LNCaP clone FGC (cell line): ENCODE data around the gene MIOS.

ENCODE experiments used
- DNase-seq: peaks from one replicate; pipeline ENCODE4 v3.0.0-alpha.2; 2011; ENCODE audit warnings: low read depth
- H3K4me3 ChIP-seq: 2 replicates; pipeline ENCODE4 v1.5.1; 2011; ENCODE audit warnings: mild to moderate bottlenecking, low read depth, low read length, control low read depth
- TF ChIP-seq, protein P1 (sequence below): IDR thresholded peaks from 2 replicates; pipeline ENCODE4 v1.5.1; 2012; ENCODE audit warnings: mild to moderate bottlenecking; ENCODE audit not compliant: control insufficient read depth, insufficient read depth; ENCODE audit errors: extremely low read depth

The MIOS gene

DNA sequence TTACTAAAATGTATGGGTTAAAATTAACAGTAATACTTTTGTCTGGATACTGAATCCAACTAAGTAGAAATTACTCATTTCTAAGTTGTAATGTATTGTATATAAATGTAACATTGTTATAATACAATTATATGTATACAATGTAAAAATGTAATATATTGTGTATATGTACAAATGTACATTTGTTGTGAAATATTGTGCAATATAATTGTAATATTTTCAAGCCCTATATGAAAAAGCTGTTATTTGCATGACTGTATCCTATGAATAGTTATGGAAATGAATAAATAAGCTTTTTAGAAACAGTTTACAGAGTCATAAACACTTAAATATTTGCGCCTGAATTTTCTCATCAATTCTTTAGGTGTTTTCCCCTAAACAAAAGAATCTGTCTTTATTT lies 53.6 kb downstream of the MIOS start:
- no peak overlapping the region for H3K4me3 ChIP-seq
- DNase-seq: no peak
- TF ChIP-seq, protein P1, sequence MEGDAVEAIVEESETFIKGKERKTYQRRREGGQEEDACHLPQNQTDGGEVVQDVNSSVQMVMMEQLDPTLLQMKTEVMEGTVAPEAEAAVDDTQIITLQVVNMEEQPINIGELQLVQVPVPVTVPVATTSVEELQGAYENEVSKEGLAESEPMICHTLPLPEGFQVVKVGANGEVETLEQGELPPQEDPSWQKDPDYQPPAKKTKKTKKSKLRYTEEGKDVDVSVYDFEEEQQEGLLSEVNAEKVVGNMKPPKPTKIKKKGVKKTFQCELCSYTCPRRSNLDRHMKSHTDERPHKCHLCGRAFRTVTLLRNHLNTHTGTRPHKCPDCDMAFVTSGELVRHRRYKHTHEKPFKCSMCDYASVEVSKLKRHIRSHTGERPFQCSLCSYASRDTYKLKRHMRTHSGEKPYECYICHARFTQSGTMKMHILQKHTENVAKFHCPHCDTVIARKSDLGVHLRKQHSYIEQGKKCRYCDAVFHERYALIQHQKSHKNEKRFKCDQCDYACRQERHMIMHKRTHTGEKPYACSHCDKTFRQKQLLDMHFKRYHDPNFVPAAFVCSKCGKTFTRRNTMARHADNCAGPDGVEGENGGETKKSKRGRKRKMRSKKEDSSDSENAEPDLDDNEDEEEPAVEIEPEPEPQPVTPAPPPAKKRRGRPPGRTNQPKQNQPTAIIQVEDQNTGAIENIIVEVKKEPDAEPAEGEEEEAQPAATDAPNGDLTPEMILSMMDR: no peak

DNA sequence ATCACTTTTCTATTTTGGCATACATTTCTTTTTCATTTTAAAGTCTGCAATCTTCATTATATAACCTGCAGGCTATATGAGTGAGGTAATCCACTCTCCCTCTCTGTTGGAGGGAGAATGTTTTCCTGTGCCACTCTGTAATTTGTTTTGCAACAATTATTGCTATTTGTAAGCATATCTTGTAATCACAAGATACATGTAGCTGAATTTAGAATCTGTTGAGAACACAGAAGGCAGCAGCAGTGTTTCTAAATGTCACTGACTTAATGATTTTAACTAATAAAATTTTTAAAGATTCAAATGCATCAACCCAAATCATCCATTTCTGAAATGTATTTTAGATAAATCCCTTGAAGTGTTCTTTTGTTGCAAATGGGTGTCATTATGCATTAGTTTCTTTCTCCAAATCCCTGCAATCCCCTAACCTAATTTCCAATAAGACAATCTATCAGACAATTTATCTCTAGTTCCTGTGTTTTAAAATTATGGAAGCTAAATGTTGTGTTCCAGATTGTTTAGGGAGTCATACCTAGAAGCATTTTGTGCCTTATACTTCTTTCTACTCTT lies 54.0 kb downstream of the MIOS start:
- DNase-seq: no peak
- TF ChIP-seq, protein P1: no peak
- H3K4me3 ChIP-seq: no peak overlapping the region

DNA sequence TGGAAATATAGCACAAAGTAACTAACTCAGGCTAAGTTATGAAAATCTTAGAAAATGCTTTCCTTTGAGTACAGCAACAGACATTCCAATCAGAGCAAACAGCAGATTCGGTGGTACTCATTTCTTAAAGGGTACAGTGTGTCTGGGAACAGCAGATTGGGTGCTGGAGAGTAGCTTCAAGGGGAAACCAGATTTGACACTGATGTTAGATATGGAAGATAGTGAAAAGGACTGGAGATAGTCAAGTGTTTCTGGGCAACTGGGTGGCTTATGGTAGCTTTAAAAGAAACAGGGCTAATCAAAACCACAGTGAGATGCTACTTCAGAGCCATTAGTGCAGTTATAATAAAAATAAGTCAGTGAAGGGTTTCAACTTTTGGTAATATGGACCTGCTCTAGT lies 61.8 kb downstream of the MIOS start:
- TF ChIP-seq, protein P1: no peak
- H3K4me3 ChIP-seq: no peak overlapping the region
- no peak for DNase-seq

DNA sequence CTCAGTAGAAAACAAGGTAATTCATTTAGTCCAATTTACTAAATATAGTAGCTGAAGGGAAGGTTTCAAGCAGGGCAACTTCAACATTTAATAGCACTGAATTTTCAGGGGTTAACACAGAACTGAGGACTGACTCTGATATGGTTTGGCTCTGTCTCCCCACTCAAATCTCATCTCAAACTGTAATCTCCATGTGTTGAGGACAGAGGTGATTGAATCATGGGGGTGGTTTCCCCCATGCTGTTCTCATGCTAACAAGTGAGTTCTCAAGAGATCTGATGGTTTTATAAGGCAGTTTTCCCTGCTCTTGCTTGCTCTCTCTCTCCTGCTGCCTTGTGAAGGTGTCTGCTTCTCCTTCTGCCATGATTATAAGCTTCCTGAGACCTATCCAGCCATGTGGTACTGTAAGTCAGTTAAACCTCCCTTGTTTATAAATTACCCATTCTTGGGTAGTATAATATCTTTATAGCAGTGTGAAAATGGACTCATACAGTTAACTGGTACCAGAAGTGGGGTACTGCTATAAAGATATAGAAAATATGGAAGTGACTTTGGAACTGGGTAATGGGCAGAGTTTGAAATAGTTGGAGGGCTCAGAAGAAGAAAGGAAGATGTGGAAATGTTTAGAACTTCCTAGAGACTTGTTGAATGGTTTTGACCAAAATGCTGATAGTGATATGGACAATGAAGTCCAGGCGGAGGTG lies 64.1 kb downstream of the MIOS start:
- H3K4me3 ChIP-seq: no peak overlapping the region
- DNase-seq: no peak
- TF ChIP-seq, protein P1: no peak

DNA sequence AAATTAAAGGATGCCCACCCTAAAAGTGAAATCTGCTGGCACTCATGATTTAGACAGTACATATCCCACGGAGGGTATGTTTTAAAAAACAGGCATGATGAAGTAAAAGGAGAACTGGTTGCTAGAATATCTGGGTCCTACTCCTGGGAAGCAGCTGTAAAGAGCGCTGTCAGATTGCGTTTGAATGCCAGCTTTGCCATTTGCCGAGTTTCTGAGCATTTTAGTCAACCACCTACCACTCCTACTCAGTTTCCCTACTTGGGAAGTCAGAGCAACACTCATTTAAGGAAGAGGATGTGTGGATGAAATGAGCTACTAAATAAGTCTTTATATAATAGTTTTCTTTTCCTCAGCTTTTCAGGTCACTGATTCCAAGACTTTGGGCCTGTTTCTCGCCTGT lies 72.7 kb downstream of the MIOS start:
- peak overlapping the region; percentile 71 for H3K4me3 ChIP-seq
- TF ChIP-seq, protein P1: no peak
- DNase-seq: no peak

DNA sequence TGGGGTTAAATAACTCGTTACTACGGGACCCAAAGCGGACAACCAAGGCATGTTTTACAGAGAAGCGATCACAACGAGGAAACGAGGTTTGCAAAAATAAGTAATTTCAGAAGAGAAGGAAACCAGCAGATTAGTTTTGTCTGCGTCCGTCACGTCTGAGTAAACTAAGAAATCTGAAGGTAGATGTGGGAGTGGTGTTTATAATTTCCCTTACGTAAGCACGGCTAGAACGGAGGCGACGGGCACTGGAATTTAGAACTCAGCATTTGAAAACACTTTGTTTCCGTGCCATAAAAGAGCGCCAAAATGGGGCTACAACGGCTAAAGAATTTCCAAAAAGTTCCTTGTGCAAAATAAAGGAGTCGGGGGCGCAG lies 73.2 kb downstream of the MIOS start:
- H3K4me3 ChIP-seq: peak overlapping the region; percentile 71
- no peak for DNase-seq
- TF ChIP-seq, protein P1: no peak
